Hepatocyte (in vitro differentiated cells): Measurements from ENCODE around the gene FIBP. TPM values are rescaled to one million over a fixed set of nuclear protein-coding genes. Genes with fewer than 3 reads are reported as not detected.
A peak's percentile ranks its signal among the peaks of the same experiment; 100 is the strongest.

Experiments used
- DNase-seq: peaks from one replicate; pipeline ENCODE4 v3.0.0-alpha.2; 2016; ENCODE audit warnings: low spot score
- H2AFZ ChIP-seq: fragments of 200-600 bp; sonication (generic); 2 replicates; pipeline ENCODE4 v1.6.0; 2016; ENCODE audit warnings: antibody characterized with exemption, mild to moderate bottlenecking
- H3K27ac ChIP-seq: fragments of 200-600 bp; sonication (generic); 2 replicates; pipeline ENCODE4 v1.5.1; 2016; ENCODE audit warnings: mild to moderate bottlenecking
- H3K27me3 ChIP-seq: fragments of 200-600 bp; sonication (generic); 2 replicates; pipeline ENCODE4 v1.6.1; 2016
- H3K36me3 ChIP-seq: fragments of 200-600 bp; sonication (generic); replicated peaks from 2 replicates; pipeline ENCODE4 v1.5.1; 2016; ENCODE audit warnings: low read depth; ENCODE audit not compliant: insufficient read depth
- H3K4me1 ChIP-seq: fragments of 200-600 bp; sonication (generic); 2 replicates; pipeline ENCODE4 v1.5.1; 2016; ENCODE audit warnings: mild to moderate bottlenecking, moderate library complexity; ENCODE audit not compliant: insufficient read depth
- H3K4me2 ChIP-seq: fragments of 200-600 bp; sonication (generic); 2 replicates; pipeline ENCODE4 v1.6.0; 2016
- H3K4me3 ChIP-seq: fragments of 200-600 bp; sonication (generic); 2 replicates; pipeline ENCODE4 v1.5.1; 2016; ENCODE audit warnings: mild to moderate bottlenecking
- H3K79me2 ChIP-seq: fragments of 200-600 bp; sonication (generic); 2 replicates; pipeline ENCODE4 v1.6.0; 2017; ENCODE audit warnings: mild to moderate bottlenecking
- H3K9me2 ChIP-seq: fragments of 200-600 bp; sonication (generic); replicated peaks from 2 replicates; pipeline ENCODE4 v1.6.0; 2017; ENCODE audit warnings: mild to moderate bottlenecking; ENCODE audit not compliant: insufficient read depth
- H3K9me3 ChIP-seq: fragments of 200-600 bp; sonication (generic); 2 replicates; pipeline ENCODE4 v1.5.1; 2016; ENCODE audit warnings: low read depth, mild to moderate bottlenecking
- H4K20me1 ChIP-seq: fragments of 200-600 bp; sonication (generic); 2 replicates; pipeline ENCODE4 v1.6.0; 2016; ENCODE audit warnings: mild to moderate bottlenecking; ENCODE audit not compliant: insufficient read depth, poor library complexity, severe bottlenecking
- EZH2 ChIP-seq: fragments of 200-600 bp; sonication (generic); IDR thresholded peaks from 2 replicates; pipeline ENCODE4 v1.6.1; 2016; ENCODE audit warnings: antibody characterized with exemption, mild to moderate bottlenecking, borderline replicate concordance
- EZH2phosphoT487 ChIP-seq: fragments of 200-600 bp; sonication (generic); IDR thresholded peaks from one replicate; pipeline ENCODE4 v1.6.1; 2018; ENCODE audit warnings: antibody characterized with exemption, mild to moderate bottlenecking, low read depth, moderate library complexity; ENCODE audit not compliant: unreplicated experiment, severe bottlenecking
- WGBS: methylation state at CpG from one replicate; pipeline ENCODE4 v1.1.6; 2016; ENCODE audit warnings: low lambda C conversion rate; ENCODE audit errors: missing lambda C conversion rate; 5-methylcytosine and 5-hydroxymethylcytosine counted together
- polyA plus RNA-seq: library from polyadenylated mRNA; unstranded; fragments of >200 nt; fragmentation: Nextera tagmentation; extraction: Ambion mirVana; gene quantifications from 2 replicates; pipeline ENCODE4 v1.2.1, GENCODE V29; 2016
- total RNA-seq: library from RNA; depleted of rRNA; stranded (reverse); fragments of >200 nt; gene quantifications from 2 replicates; pipeline ENCODE4 v1.2.3, GENCODE V29; 2014
- TF ChIP-seq, protein P1 (sequence below): fragments of 200-600 bp; sonication (generic); IDR thresholded peaks from 2 replicates; pipeline ENCODE4 v1.5.1; 2016; ENCODE audit warnings: antibody characterized with exemption, mild to moderate bottlenecking; ENCODE audit not compliant: poor library complexity

Gene FIBP
- total and polyA plus RNA-seq, 2 experiments from 2014 or later: 74.9 to 93.6 TPM

DNA sequence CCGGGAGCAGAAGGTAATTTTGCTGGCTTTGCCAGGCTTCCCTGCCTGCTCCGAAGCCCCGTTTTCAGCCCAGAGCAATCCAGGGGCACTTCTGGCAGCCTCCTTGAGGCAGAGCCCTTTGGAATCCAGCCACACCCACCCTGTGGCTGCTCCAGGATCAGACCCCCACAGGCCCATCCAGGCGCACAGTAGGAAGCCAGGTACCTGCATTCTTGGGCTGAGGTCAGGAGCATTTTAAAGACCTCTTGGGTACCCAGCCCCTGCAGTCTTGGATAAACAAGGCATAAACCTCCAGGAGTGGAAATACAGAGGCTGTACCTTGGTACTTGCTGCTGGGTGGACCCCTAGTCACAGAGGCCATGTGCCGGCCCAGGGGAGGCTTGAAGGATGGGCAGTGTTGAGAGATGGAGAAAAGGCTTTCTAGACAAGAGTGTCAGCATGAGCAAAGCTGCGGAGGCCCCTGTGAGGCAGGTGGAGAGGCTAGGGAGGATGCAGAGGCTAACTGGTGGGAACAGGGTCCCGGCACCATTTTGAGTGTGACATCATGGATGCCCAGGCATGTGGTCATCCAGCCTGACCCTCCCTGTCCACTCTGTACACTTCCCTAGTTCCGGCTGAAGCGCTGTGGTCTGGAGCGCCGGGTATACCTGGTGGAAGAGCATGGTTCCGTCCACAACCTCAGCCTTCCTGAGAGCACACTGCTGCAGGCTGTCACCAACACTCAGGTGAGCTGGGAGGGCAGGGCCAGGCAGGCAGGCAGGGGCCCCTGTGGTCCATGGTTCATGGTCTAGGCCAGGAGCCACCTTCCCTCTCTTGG, 24.2 kb downstream of the FIBP start:
- Histone ChIP-seq H3K4me1 (peaks cover 9% of the 10 kb centered on the region), H3K27me3 (no peaks in the 10 kb centered on the region), H4K20me1 (no peaks in the 10 kb centered on the region), H3K27ac (no peak overlapping the region), H3K9me2 (no peaks in the 10 kb centered on the region), H3K4me3 (no peak overlapping the region), H3K36me3 (no peaks in the 10 kb centered on the region), H3K79me2 (peaks cover 21% of the 10 kb centered on the region), H3K4me2 (no peak overlapping the region), H2AFZ (no peak overlapping the region), H3K9me3 (no peaks in the 10 kb centered on the region)
- TF ChIP-seq, protein P1, sequence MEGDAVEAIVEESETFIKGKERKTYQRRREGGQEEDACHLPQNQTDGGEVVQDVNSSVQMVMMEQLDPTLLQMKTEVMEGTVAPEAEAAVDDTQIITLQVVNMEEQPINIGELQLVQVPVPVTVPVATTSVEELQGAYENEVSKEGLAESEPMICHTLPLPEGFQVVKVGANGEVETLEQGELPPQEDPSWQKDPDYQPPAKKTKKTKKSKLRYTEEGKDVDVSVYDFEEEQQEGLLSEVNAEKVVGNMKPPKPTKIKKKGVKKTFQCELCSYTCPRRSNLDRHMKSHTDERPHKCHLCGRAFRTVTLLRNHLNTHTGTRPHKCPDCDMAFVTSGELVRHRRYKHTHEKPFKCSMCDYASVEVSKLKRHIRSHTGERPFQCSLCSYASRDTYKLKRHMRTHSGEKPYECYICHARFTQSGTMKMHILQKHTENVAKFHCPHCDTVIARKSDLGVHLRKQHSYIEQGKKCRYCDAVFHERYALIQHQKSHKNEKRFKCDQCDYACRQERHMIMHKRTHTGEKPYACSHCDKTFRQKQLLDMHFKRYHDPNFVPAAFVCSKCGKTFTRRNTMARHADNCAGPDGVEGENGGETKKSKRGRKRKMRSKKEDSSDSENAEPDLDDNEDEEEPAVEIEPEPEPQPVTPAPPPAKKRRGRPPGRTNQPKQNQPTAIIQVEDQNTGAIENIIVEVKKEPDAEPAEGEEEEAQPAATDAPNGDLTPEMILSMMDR: no peak
- TF ChIP-seq EZH2 (no peak), EZH2phosphoT487 (no peak)
- no peak for DNase-seq
- WGBS: 87% methylated on average over 12 of the region's 12 CpGs

DNA sequence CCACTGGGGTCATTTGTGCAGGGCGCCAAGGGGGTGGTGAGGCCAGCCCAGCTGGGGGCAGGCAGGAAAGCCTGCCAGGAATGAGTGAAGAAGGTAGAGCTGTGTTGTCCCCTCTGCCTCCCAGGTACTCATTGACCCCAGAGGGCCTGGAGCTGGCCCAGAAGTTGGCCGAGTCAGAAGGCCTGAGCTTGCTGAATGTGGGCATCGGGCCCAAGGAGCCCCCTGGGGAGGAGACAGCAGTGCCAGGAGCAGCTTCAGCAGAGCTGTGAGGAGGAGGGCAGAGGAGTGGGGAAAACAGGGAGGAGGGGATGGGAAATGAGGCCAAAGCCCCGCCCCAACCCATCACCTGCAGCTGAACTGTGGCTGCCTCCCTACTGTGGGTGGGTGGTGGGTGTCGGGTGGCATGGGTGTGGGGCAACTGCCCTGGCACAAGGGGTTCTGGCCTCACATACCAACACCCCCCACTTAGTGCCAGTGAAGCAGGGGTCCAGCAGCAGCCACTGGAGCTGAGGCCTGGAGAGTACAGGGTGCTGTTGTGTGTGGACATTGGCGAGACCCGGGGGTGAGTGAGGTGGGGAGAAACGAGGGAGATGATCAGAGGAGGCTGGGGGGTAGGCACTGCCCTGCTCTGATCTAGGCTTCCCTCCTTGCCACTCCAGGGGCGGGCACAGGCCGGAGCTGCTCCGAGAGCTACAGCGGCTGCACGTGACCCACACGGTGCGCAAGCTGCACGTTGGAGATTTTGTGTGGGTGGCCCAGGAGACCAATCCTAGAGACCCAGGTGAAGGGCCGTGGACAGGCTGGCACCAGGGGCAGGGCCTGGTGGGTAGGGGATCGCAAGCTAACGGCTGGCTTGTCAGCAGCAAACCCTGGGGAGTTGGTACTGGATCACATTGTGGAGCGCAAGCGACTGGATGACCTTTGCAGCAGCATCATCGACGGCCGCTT, 25.1 kb downstream of the FIBP start:
- Histone ChIP-seq H3K4me2 (no peak overlapping the region), H3K36me3 (no peaks in the 10 kb centered on the region), H3K79me2 (peaks cover 21% of the 10 kb centered on the region), H3K9me2 (no peaks in the 10 kb centered on the region), H3K9me3 (no peaks in the 10 kb centered on the region), H4K20me1 (no peaks in the 10 kb centered on the region), H3K4me3 (no peak overlapping the region), H2AFZ (no peak overlapping the region), H3K27ac (no peak overlapping the region), H3K4me1 (peaks cover 9% of the 10 kb centered on the region), H3K27me3 (no peaks in the 10 kb centered on the region)
- 96% methylated on average over 22 of the region's 24 CpGs for WGBS
- no peak for DNase-seq
- TF ChIP-seq EZH2: no peak
- TF ChIP-seq EZH2phosphoT487: no peak
- TF ChIP-seq, protein P1: no peak

DNA sequence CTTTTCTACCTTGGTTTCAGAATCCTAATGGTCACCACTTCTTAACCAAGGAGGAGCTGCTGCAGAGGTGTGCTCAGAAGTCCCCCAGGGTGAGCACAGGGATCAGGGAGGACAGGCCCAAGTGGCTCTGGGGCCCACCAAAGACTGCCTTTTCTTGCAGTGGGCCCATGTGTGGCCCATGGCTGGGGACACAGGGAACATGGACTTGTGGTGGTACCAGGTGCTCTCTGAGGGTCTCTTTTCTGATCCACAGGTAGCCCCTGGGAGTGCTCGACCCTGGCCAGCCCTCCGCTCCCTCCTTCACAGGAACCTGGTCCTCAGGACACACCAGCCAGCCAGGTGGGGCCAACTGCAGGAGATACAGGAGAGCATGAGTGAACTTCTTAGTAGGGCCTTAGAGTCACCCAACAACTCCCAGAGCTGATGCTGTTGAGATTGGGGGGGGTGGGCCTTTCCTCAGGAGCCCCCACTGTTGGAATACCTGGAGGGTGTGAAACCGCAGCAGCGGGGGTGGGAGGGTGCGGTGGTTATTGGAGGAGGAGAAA, 26.0 kb downstream of the FIBP start:
- TF ChIP-seq, protein P1: no peak
- TF ChIP-seq EZH2 (no peak), EZH2phosphoT487 (no peak)
- Histone ChIP-seq H3K27ac (no peak overlapping the region), H3K9me3 (no peaks in the 10 kb centered on the region), H3K4me3 (no peak overlapping the region), H2AFZ (no peak overlapping the region), H4K20me1 (peaks cover 4% of the 10 kb centered on the region), H3K9me2 (no peaks in the 10 kb centered on the region), H3K36me3 (no peaks in the 10 kb centered on the region), H3K4me2 (peak overlapping the region; percentile 90), H3K27me3 (no peaks in the 10 kb centered on the region), H3K79me2 (peaks cover 25% of the 10 kb centered on the region), H3K4me1 (peaks cover 9% of the 10 kb centered on the region)
- 78% methylated on average over 5 of the region's 5 CpGs for WGBS
- DNase-seq: no peak
